Hematopoietic multipotent progenitor cell treated with erythropoietin and hydrocortisone succinate and interleukin-3 and kit ligand, for 6 days (in vitro differentiated cells): ENCODE measurements around the gene WDR11.

ENCODE experiments used
- DNase-seq: peaks from one replicate; pipeline ENCODE4 v3.0.0-alpha.2; 2015

Gene WDR11, protein sequence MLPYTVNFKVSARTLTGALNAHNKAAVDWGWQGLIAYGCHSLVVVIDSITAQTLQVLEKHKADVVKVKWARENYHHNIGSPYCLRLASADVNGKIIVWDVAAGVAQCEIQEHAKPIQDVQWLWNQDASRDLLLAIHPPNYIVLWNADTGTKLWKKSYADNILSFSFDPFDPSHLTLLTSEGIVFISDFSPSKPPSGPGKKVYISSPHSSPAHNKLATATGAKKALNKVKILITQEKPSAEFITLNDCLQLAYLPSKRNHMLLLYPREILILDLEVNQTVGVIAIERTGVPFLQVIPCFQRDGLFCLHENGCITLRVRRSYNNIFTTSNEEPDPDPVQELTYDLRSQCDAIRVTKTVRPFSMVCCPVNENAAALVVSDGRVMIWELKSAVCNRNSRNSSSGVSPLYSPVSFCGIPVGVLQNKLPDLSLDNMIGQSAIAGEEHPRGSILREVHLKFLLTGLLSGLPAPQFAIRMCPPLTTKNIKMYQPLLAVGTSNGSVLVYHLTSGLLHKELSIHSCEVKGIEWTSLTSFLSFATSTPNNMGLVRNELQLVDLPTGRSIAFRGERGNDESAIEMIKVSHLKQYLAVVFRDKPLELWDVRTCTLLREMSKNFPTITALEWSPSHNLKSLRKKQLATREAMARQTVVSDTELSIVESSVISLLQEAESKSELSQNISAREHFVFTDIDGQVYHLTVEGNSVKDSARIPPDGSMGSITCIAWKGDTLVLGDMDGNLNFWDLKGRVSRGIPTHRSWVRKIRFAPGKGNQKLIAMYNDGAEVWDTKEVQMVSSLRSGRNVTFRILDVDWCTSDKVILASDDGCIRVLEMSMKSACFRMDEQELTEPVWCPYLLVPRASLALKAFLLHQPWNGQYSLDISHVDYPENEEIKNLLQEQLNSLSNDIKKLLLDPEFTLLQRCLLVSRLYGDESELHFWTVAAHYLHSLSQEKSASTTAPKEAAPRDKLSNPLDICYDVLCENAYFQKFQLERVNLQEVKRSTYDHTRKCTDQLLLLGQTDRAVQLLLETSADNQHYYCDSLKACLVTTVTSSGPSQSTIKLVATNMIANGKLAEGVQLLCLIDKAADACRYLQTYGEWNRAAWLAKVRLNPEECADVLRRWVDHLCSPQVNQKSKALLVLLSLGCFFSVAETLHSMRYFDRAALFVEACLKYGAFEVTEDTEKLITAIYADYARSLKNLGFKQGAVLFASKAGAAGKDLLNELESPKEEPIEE

DNA sequence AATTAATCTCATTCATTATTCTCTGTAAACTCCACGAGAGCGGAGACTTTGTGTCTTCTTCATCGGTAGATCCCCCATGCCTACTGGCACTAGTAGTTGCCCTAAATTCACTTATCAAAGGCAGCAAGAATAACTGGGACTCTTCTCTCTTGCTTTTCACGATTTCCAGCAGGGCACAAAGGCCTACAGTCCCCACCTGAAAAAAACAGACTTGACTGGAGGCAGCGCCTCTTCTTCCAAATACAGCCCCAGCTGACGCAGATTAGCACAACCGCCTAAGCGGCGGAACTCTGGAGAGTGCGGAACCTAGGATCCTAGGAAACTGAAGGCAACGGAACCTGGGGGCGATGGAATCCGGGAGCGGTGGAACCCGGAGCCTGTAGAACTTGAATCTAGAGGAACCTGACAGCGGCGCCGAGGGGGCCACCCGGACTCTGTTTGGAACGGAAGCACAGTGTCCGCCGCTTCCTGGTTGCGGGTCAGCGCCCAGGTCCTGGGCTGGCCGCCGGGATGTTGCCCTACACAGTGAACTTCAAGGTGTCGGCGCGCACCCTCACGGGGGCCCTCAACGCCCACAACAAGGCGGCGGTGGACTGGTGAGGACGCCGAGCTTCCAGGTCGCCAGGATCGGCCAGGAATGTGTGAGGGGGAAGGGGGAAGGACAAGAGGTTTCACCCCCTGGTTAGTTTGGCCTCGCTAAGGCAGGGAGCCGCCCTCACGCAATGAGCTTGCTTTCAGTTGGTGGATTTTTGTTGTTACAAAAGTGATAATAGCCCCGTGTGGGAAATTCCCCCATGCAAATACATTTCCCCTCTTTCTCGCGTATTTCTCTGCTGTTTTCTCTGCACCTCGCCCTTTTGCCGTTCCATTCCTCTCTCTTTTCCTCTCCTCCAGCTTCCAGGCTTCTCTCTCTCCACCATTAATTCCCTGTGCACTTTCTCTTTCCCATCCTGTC is at the start of gene WDR11:
Gene WDR11, plus strand, starts transcription at position 452 of the 955 bp plus-strand sequence. Its CDS starts 59 bp downstream, at position 511.
- DNase-seq: peak; percentile 95

DNA sequence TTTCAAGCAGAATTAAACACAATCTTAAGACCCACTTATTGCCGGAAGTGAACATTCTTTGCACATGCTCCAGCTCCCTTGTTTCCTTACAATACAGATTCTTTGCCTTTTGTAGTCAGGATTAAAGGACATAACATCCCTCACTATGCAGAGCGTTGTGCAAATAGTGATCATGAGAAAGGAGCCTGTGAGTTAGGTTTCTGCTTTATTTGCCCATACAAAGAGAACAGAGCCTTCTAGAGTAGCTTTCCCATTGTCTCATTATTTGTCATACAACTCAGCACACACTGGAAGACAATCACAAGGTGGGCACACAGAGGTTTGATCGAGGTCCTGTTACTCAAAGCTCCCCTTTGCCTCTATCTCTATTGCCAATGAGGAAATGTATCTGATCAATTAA is 48.2 kb upstream of the WDR11 start:
- no peak for DNase-seq

DNA sequence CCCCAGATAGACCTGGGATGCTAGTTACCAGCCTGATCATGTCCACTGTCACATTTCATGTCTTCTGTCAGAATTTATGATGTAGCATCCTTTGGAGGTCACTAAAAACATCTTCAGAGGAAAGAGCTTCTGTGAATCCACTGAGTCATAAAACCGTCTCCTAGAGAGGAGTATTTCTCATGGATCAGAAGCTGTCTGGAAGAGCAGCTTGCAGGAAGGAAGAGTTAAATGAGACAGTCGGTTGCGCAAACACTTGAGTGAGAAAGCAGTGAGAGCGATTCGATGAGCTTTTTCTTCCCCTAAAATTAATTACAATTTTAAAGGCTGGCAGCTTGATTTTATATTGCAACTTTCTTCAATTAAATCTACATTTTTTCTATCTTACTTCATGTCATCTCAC is 47.2 kb upstream of the WDR11 start:
- no peak for DNase-seq

DNA sequence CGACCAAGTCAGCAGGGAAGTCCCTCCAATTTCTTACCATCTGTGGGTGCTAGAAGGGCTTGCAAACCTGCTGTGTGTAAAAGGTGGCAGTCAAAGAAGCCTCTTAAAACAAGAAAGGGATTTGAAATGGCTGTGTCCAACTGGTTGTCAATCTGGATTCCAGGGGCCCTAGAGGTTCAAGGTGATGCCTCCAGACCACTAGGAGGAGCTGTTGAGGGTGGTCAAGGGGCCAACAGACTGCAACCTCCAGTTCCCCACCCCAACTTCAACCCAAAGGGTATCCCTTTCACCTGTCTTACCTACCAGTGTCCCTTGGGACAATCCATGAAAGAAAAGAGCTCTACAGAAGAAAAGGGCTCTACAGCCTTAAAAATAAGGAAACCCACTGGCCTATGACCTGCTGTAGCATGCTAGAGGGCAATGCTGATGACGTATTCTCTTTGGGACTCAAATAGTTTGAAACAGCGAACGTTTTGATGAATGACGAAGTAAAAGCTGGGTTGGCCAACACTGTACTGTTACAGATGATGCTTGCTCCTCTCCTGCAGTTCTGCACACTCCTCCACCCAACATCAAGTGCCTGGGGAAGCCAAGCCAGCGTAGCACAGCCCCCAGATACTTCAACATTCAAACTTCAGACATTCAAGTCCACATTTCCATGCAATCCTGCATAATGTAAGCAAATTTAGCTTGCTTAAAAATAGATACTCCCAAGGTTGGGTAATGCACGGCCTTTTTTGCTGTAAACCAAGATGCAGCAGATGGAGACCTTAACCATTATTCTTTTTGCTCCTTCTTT is 45.9 kb upstream of the WDR11 start:
- no peak for DNase-seq

DNA sequence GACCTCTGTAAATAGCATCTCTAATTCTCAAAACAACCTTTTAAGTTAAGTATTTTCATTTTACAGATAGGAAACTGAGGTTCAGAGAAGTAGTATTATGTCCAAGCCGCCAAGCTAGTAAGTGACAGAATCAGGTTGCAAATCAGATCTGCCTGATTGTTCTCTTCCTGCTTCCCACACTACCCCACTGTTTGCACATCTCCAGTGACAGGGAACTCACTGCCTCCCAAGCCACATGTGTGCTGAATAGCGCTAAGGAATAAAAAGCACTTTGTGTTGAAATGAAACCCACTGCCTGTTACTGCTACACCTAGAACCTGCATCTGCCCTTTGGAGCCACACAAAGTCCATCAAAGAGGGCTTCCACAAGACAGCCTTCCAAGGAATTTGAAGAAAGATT is 45.1 kb upstream of the WDR11 start:
- DNase-seq: no peak

DNA sequence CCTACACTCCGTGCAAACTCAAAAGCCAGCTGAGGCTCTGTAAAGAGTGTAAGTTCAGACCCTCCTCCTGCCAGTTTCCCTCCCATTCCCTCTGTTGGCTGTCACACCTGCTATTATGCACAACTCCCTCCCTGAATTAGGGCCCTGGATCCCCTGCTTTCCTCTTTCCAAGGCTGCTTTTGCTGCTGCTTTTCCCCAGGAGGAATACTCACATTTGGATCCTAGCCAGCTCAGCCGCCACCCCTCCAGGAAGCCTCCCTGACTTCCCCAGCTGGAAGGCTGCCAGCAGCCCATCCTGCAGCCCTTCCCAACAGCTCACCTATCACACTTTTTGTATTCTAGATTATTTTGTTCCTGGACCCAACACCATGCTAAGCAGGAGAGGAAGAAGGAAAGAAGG is 40.9 kb upstream of the WDR11 start:
- no peak for DNase-seq

DNA sequence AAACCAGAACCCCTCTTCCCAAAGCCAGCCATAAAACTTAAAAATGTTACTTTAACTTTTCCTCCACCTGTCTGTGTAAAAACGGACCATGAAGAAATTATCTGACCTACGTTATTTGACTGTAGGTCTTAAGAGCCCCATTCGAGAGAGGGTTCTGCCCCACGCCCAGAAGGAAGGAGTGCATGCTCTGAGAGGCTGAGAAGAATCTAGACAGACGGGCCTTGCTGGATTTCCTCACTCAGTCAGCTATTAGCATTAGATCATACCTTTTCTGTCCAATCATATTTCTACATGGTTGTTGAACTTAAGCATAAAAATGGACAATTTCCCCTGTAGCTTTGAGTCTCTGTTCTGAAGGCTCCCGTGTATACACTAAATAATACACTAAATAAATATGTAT is 38.1 kb upstream of the WDR11 start:
- no peak for DNase-seq

DNA sequence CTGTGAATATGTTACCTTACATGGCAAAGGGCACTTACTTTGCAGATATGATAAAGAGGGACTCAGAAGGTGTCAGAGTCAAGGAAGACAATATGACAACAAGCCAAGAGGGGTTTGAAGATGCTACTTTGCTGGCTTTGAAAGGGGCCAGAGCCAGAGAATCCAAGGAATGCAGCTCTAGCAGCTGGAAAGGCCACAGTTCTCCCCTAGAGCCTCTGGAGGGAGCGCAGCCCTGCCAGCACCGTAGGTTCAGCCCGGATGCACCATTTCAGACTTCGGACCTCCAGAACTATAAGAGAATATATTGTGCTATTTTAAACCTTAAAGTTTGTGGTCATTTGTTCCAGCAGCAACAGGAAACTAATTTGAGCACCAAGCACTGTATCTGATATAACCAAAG is 32.9 kb upstream of the WDR11 start:
- DNase-seq: no peak

DNA sequence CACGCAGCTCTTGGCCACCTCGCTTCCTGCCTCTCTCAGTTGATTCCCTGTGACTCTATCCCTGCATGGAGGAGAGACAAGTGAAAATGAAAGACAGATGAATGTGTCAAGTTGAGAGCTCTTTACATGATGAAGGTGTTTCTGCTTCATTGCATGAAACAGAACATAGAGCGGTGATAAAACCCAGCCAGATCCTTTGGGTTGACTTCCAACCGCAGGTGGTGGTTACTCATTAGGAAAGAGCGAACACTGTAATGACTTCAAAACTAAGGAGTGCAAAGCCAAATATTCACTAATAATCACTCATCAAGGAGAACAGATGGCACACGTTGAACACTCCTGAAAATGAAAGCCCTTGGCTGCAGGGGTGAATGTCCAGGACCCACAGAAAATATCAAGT is 31.8 kb upstream of the WDR11 start:
- no peak for DNase-seq

DNA sequence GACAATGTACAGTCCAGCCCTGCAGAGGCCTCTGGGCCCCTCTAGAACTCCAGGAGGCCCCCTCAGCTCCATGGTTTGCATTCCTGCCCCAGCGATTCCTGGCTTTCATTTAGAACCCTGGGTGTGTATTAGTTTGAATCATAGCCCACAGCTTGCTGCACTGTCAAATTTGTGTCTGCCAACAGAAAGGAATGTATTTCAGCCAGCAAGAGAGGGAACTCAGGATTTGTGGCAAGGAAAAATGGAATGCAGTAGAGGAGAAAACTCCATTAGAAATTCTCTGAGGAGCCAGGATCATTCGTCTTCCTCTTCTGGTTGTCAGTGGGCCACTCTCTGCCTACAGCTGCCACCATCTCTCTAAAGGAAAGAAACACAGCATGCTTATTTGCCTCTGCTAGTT is 27.9 kb upstream of the WDR11 start:
- DNase-seq: no peak

DNA sequence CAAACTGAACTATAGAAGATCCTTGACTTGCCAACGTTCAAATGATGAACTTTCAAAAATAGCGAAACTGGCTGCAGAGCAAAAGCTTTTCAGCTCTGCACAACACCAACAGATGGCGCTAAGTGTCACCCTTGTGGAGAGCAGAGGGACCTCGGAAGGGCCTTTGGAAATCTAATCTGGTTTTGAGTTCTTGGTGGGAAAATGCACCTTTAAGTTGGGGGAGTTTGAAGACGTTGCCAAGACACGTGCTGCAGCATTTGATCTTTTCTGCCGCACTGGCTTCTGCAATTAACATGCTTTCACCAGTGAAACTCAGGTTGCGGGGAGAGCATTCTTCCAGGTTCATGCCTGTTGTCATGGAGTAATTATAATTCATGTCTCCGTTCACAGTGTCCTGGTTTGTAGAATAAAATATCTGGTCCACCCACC is 26.3 kb upstream of the WDR11 start:
- DNase-seq: peak; percentile 72

DNA sequence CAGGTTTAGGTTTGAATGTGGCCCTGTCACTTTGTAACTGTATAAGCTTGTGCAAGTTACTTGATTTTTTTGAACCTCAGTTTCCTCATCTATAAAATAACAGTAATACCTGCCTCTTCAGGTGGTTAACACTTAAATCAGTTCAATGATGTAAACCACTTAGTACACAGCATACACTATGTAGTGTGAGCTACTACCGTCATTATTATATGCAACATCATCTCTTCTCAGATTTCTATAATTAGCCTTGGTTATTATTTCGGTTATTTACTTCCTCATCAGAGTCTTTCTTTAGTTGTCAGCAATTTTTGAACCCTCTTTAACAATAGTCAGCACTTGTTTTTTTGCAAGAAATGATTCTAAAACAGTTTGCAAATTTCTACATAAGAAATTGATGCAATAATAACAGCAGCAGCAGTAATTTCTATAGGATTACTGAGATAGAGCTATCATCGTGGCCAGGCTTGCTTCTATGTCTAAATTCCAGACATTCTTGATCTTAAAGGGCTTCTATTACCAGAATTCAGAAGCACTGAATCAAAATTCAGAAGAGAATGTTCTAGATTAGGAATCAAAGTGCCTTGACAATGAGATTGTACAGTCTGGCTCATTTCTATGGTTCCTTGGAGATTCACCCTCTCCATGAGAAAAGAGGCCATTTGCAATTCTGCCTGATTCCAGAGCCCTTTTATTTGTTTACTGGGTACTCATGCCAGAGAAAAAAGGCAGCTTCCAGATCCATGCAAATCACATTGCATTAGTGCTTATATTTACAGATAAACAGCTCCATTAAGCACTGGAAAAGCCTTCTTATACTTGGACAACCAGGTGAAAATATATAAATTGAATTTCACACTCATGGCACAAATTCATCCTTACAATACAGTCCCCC is 25.0 kb upstream of the WDR11 start:
- DNase-seq: no peak

DNA sequence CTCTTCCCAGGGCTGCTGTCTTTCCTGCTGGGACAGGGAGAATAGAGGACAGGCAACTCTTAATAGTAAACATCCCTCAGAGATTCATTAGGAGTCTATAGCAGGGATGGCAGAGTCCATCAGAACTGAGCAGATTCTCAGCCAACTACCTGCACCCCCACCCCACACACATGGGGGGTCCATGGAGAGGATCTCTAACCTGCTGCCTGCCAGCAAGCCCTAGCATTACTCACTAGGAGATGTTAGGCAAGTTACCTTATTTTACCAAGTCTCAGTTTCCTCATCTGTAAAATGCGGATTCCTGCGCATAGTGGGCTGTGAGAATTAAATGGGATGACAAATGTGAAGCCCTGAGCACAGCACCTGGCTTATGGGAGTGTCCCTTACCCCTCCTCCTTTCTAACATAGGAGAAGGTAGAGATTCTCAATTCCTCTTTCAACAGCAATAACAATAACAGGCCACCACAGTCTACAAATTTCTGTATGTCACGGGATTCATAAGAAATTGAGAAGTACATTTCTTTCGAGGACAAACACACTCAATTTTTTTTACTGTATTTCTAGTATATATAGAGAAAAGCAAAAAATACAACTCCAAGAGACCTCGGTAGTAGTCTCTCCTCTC is 23.8 kb upstream of the WDR11 start:
- no peak for DNase-seq

DNA sequence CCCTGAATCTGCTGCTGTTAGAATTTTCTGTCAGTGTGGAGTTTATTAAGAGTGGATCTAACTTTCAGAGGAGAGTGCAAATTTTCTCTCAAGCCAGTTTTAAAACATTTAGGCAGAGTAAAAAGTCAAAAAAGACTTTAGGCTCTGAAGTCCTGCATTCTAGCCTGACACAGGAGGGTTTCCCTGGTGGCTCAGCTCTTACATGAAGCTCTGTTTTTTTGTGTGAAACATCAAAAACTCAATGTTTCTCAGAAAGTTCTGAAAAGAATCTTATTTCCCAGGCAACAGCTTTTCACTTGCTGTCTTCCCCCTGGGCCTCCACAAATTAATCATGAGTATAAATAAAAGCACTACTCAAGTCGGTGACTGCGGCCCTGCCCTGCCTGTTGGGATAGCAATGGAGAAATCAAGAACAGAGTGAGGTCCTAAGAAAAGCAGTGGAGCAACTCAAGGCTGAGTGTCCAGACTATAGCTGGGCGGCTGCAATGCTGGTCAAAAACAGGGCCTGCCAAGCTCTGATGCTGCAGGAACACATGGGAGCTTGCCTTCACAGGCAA is 22.3 kb upstream of the WDR11 start:
- DNase-seq: no peak

DNA sequence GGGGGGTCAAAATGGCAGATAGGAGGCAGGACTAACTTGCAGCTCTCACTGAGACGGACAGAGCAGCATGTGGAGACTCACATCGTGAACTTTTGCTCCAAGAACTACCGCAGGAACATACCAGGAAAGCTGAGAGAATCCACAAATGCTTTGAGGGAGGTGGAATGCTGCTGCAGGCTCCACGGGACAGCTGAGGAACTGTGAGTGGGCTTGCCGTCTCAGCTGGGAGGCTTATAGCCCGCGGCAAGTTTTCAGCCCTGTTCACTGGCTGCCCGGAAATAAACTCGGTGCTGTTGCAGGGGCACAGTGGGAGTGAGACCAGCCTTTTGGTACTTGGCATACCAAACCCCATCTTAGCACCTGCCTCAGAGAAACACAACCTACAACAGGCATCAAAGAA is 19.1 kb upstream of the WDR11 start:
- no peak for DNase-seq

DNA sequence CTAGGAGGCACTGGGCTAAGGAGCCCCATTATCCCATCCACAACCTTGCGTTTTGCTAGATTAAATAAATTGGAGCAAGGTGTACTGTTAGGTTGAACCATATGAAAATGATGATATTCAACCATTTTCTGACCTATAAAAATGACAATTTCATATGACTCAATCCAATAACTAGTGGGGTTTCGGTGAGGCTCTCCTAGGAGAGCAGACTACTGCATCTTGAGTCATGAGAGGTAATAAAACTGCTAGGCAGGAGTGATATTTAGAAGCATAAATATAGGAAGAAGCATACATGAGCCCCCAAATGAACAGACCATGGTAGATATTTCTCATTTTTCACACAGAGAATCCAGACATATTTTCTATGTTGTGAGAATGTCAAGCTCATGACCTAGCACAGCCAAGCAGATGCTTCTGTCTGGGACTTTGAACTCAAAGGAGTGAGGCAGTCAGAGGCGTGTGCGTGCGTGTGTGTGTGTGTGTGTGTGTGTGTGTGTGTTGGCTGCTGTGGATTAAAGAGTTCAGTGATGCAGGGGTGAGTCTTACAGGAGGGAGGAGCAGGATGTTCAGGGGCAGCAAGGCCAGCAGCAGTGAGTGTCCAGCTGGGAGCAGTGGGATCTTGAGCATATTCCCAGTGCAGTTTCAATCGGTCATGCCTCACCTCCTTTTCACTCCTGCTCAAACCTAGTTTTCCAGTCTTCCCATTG is 17.8 kb upstream of the WDR11 start:
- no peak for DNase-seq

DNA sequence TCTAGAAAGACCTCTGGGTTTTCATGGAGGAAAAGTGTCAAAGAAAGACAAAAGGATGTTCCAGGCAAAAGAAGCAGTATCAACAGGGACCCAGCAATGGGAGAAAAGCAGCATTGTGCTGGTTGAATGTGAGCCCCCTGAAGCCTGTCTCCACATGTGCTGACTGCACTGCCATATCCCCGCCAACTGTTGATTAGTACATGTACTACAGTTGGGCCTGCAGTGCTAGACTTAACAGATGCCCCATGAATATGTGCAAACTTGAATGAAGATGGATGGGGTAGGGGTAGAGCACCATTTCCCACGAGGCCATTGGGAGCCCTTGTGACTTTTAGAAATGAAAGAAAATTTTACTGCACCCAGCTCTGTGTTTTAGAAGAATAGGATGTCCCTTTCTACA is 15.6 kb upstream of the WDR11 start:
- DNase-seq: no peak

DNA sequence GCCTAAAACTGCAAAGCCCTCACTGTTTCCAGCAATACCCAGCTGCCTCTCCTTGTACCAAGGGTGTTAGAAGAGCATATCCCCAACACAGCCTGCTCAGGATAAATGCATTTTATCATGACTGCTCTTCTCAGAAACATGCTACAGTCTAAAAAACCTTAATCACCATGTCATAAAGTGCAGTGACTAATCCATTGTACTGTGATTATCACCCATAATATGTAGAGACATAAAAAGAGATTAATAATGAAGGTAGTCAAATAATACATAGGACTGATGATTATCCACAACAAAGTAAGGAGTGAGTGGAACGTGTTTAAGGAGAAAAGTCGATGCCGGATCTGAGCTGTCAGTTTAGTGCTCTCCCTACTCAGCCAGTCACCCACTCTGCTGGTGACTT is 12.2 kb upstream of the WDR11 start:
- no peak for DNase-seq
